ENCODE measurements around the gene YJU2. TPM values are rescaled to one million over a fixed set of nuclear protein-coding genes. Genes with fewer than 3 reads are reported as not detected.

YJU2 gene
- polyA plus RNA-seq, 2 of the 4 experiments (the other 2 are of a cell fraction): 12.3 to 14.9 TPM

DNA sequence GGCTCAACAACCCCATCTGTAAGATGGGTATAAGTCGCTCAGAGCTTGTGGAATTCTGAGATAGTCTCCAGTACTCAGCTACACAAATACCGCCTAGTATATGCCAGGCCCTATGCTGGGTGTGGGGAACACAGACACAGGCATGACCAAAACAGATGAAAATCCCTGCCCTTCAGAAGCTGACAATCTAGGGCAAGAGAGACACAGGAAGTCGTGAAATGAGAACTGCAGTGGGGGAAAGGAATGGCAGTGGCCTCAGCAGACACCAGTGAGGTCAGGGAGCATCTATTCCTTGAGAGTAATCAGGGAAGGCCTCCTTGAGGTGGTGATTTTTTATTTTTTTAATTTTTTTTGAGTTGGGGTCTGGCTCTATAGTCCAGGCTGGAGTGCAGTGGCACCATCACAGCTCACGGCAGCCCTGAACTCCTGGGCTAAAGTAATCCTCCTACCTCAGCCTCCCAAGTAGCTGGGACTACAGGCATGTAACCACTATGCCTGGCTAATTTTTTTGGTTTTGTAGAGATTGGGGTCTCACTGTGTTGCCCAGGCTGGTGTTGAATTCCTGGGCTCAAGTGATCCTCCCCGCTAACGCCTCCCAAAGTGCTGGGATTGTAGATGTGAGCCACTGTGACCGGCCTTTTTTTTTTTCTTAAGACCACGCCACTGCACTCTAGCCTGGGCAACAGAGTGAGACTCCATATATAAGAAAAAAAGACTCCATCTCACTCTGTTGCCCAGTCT, 52.1 kb downstream of the YJU2 start:
- DNase-seq (ENCODE audit: low read depth in 1 of 2, low spot score in 1 of 2): no peak
- H3K4me3 ChIP-seq: no peak overlapping the region
- ChIA-PET POLR2A (interaction anchor here (0.6 kb wide), 1 partner anchor 44 kb away, joined by 3 read pairs; no protein-coding TSS in a partner anchor), CTCF (interaction anchor here (0.6 to 1.4 kb wide), 3 partner anchors 31 to 64 kb away, joined by 3 to 5 read pairs (median 3); no protein-coding TSS in a partner anchor)
- no peak overlapping the region for H3K27ac ChIP-seq
- no peak overlapping the region for H3K4me2 ChIP-seq
- H3K9me3 ChIP-seq: no peaks in the 10 kb centered on the region
- no peaks in the 10 kb centered on the region for H3K4me1 ChIP-seq
- no peak for ATAC-seq
- TF ChIP-seq ESRRA (IDR thresholded peaks at IDR 0.05; ENCODE audit: borderline replicate concordance, low read length) (peak; percentile 82; the same call in 1 of the 2 replicates), RAD21 (conservative IDR thresholded peaks at IDR 0.05 in 1 of 2, IDR thresholded peaks at IDR 0.05 in 1 of 2) (no peak), ZFP36 (IDR thresholded peaks at IDR 0.05; ENCODE audit: borderline replicate concordance, partially characterized antibody) (peak; percentile 70)
- WGBS (ENCODE audit: missing lambda C conversion rate): 70% methylated on average over 8 of the region's 8 CpGs
- FAIRE-seq: no peak

DNA sequence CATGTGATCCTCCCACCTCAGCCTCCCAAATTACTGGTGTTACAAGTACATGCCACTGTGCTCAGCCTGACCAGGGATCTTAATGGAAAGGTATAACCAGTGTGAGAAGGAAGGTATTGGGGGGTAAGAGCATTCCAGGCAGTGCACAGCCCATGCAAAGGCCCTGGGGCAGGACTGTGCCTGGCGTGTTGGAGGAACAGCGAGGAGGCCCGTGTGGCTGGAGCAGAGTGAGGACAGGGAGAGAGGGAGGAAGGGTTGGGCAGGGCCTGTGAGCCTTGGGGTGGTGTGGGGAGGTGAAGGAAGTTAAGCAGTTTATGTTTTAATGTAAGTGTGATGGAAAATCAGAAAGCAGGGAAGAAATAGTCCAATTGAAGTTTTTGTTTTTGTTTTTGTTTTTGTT, 53.7 kb downstream of the YJU2 start:
- ChIA-PET CTCF (no interaction called here), POLR2A (no interaction called here)
- ATAC-seq: no peak
- no peak for DNase-seq (ENCODE audit: low read depth in 1 of 2, low spot score in 1 of 2)
- no peak for TF ChIP-seq KDM5A (IDR thresholded peaks at IDR 0.05)
- no peak for TF ChIP-seq ZSCAN20 (CRISPR knock-in tag; IDR thresholded peaks at IDR 0.05)
- no peak for TF ChIP-seq JUNB (IDR thresholded peaks at IDR 0.05)
- TF ChIP-seq, protein P1, sequence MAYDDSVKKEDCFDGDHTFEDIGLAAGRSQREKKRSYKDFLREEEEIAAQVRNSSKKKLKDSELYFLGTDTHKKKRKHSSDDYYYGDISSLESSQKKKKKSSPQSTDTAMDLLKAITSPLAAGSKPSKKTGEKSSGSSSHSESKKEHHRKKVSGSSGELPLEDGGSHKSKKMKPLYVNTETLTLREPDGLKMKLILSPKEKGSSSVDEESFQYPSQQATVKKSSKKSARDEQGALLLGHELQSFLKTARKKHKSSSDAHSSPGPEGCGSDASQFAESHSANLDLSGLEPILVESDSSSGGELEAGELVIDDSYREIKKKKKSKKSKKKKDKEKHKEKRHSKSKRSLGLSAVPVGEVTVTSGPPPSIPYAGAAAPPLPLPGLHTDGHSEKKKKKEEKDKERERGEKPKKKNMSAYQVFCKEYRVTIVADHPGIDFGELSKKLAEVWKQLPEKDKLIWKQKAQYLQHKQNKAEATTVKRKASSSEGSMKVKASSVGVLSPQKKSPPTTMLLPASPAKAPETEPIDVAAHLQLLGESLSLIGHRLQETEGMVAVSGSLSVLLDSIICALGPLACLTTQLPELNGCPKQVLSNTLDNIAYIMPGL (CRISPR knock-in tag; IDR thresholded peaks at IDR 0.05; ENCODE audit: borderline replicate concordance): no peak
- no peak for TF ChIP-seq RNF2 (IDR thresholded peaks at IDR 0.05; ENCODE audit: borderline replicate concordance, low read depth)
- TF ChIP-seq GATA3 (IDR thresholded peaks at IDR 0.05; ENCODE audit: borderline replicate concordance): no peak
- no peak for TF ChIP-seq POLR2AphosphoS2 (conservative IDR thresholded peaks at IDR 0.05; ENCODE audit: low read length)
- TF ChIP-seq, protein P2, sequence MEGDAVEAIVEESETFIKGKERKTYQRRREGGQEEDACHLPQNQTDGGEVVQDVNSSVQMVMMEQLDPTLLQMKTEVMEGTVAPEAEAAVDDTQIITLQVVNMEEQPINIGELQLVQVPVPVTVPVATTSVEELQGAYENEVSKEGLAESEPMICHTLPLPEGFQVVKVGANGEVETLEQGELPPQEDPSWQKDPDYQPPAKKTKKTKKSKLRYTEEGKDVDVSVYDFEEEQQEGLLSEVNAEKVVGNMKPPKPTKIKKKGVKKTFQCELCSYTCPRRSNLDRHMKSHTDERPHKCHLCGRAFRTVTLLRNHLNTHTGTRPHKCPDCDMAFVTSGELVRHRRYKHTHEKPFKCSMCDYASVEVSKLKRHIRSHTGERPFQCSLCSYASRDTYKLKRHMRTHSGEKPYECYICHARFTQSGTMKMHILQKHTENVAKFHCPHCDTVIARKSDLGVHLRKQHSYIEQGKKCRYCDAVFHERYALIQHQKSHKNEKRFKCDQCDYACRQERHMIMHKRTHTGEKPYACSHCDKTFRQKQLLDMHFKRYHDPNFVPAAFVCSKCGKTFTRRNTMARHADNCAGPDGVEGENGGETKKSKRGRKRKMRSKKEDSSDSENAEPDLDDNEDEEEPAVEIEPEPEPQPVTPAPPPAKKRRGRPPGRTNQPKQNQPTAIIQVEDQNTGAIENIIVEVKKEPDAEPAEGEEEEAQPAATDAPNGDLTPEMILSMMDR (IDR thresholded peaks at IDR 0.05): no peak
- Histone ChIP-seq H3K27ac (no peak overlapping the region), H3K4me1 (no peaks in the 10 kb centered on the region), H3K4me3 (no peak overlapping the region), H3K9me3 (no peaks in the 10 kb centered on the region), H3K4me2 (no peak overlapping the region)
- FAIRE-seq: no peak
- 70% methylated on average over 3 of the region's 3 CpGs for WGBS (ENCODE audit: missing lambda C conversion rate)

DNA sequence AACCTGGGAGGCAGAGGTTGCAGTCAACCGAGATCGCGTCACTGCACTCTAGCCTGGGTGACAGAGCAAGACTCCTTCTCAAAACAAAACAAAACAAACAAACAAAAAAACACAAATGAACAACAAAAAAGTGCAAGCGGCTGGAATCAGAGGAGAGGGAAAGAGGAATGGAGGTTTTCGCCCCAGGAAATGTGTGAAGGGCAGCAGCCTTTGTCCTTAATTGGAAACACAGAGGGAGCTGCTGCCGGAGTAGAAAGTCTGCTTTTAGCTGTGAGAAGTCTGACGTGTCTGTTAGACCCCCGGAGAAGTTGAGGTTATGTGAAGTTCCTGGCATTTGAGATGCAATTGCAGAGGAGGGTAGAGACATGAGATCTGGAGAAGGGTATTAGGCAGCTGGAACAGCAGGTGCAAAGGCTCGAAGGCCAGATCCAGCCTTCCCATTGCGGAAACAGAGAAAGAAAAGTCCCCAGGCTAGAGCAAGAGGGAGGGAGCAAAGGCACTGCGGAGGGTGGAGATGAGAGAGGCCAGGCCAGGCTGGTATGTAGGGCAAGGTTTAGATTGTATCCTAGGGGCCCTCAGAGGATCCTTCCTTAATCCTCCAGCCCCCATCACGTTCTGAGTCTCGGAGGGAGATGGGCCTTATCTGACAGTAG, 54.8 kb downstream of the YJU2 start:
- no peaks in the 10 kb centered on the region for H3K9me3 ChIP-seq
- no peak for DNase-seq (ENCODE audit: low read depth in 1 of 2, low spot score in 1 of 2)
- H3K4me1 ChIP-seq: no peaks in the 10 kb centered on the region
- H3K4me3 ChIP-seq: no peak overlapping the region
- 70% methylated on average over 13 of the region's 13 CpGs for WGBS (ENCODE audit: missing lambda C conversion rate)
- no peak for FAIRE-seq
- no peak overlapping the region for H3K27ac ChIP-seq
- ChIA-PET POLR2A (no interaction called here), CTCF (no interaction called here)
- H3K4me2 ChIP-seq: no peak overlapping the region
- ATAC-seq: peak in 1 of 2 experiments; percentile 13; a peak in 1 of 6 replicates
- TF ChIP-seq, protein P2 (IDR thresholded peaks at IDR 0.05): no peak
- TF ChIP-seq MAZ (IDR thresholded peaks at IDR 0.05; ENCODE audit: borderline replicate concordance, low read depth, low read length): no peak
- TF ChIP-seq HOXB5 (CRISPR knock-in tag; IDR thresholded peaks at IDR 0.05): no peak
- no peak for TF ChIP-seq RCOR1 (IDR thresholded peaks at IDR 0.05; ENCODE audit: low read depth, low read length)
- no peak for TF ChIP-seq MAFK (IDR thresholded peaks at IDR 0.05; ENCODE audit: partially characterized antibody)
- no peak for TF ChIP-seq POLR2AphosphoS2 (conservative IDR thresholded peaks at IDR 0.05; ENCODE audit: low read length)
- TF ChIP-seq, protein P3, sequence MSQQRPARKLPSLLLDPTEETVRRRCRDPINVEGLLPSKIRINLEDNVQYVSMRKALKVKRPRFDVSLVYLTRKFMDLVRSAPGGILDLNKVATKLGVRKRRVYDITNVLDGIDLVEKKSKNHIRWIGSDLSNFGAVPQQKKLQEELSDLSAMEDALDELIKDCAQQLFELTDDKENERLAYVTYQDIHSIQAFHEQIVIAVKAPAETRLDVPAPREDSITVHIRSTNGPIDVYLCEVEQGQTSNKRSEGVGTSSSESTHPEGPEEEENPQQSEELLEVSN (IDR thresholded peaks at IDR 0.05; ENCODE audit: borderline replicate concordance, low read depth): no peak
